Lung (tissue), 12 donors: Measurements from ENCODE around the gene MFRP. TPM values are rescaled to one million over a fixed set of nuclear protein-coding genes. Genes with fewer than 3 reads are reported as not detected.

Experiments
- ATAC-seq: fragments of 200-7000 bp; cut with Tn5 transposase; one replicate; pipeline ENCODE4 v1.9.1; 2020; ENCODE audit warnings: moderate number of reproducible peaks; ENCODE audit not compliant: insufficient read depth, low FRiP score
- DNase-seq, 3 donors: peaks; one replicate each; pipeline ENCODE4 v3.0.0-alpha.2; 2013 to 2017
- H3K27ac ChIP-seq, 2 donors: one replicate each; pipeline ENCODE4 v1.5.1; 2013; ENCODE audit warnings: mild to moderate bottlenecking in 2 of 2, moderate library complexity in 2 of 2, control low read depth in 1 of 2, inconsistent platforms in 1 of 2, low read depth in 1 of 2, low read length in 1 of 2
- H3K27me3 ChIP-seq, 3 donors: one replicate each; pipeline ENCODE4 v1.5.1; 2013; ENCODE audit warnings: low read length in 2 of 3; ENCODE audit not compliant: control insufficient read depth in 3 of 3, insufficient read depth in 3 of 3
- H3K36me3 ChIP-seq, 4 donors: one replicate each; pipeline ENCODE4 v1.5.1; 2013; ENCODE audit warnings: low read length in 4 of 4, mild to moderate bottlenecking in 1 of 4, moderate library complexity in 1 of 4; ENCODE audit not compliant: control insufficient read depth in 4 of 4, insufficient read depth in 4 of 4
- H3K4me1 ChIP-seq, 5 donors: one replicate each; pipeline ENCODE4 v1.5.1; 2013; ENCODE audit warnings: low read length in 5 of 5, mild to moderate bottlenecking in 2 of 5, moderate library complexity in 1 of 5; ENCODE audit not compliant: control insufficient read depth in 5 of 5, insufficient read depth in 5 of 5
- H3K4me3 ChIP-seq: one replicate; pipeline ENCODE4 v1.5.1; 2013; ENCODE audit warnings: mild to moderate bottlenecking, control low read depth, moderate library complexity
- H3K9ac ChIP-seq, 2 donors: one replicate each; pipeline ENCODE4 v1.5.1; 2013; ENCODE audit warnings: low read length in 2 of 2, control low read depth in 1 of 2; ENCODE audit not compliant: insufficient read depth in 1 of 2
- H3K9me3 ChIP-seq, 4 donors: one replicate each; pipeline ENCODE4 v1.5.1; 2013; ENCODE audit warnings: low read length in 3 of 4, mild to moderate bottlenecking in 1 of 4, moderate library complexity in 1 of 4; ENCODE audit not compliant: control insufficient read depth in 4 of 4, insufficient read depth in 3 of 4
- WGBS, 2 donors: extraction: QIAGEN DNeasy Blood & Tissue Kit; methylation state at CpG; one replicate each; pipeline ENCODE4 v1.1.7; 2013; 5-methylcytosine and 5-hydroxymethylcytosine counted together
- polyA plus RNA-seq, 2 donors: library from polyadenylated mRNA; stranded (reverse); fragments of 200-250 nt; gene quantifications; one replicate each; pipeline ENCODE4 v1.2.1, GENCODE V29; 2013
- total RNA-seq, 2 donors: library from RNA; depleted of rRNA in 1 of 2; stranded (reverse); fragments of >200 nt in 1 of 2; gene quantifications; one replicate each; pipeline ENCODE4 v1.2.1, GENCODE V29; 2014 to 2021
- TF ChIP-seq, protein P1 (sequence below): IDR thresholded peaks from 2 replicates; pipeline ENCODE4 v1.5.1; 2012; ENCODE audit warnings: mild to moderate bottlenecking; ENCODE audit errors: control extremely low read depth, extremely low read depth
- donor health status: control.
- donor health status: control.
- donor health status: Bipolar disorder and iron deficiency.
- donor health status: healthy.
- donor health status: DM: yes; HTN: yes; CAD: no.

MFRP gene
- total and polyA plus RNA-seq, 4 donors: not detected

DNA sequence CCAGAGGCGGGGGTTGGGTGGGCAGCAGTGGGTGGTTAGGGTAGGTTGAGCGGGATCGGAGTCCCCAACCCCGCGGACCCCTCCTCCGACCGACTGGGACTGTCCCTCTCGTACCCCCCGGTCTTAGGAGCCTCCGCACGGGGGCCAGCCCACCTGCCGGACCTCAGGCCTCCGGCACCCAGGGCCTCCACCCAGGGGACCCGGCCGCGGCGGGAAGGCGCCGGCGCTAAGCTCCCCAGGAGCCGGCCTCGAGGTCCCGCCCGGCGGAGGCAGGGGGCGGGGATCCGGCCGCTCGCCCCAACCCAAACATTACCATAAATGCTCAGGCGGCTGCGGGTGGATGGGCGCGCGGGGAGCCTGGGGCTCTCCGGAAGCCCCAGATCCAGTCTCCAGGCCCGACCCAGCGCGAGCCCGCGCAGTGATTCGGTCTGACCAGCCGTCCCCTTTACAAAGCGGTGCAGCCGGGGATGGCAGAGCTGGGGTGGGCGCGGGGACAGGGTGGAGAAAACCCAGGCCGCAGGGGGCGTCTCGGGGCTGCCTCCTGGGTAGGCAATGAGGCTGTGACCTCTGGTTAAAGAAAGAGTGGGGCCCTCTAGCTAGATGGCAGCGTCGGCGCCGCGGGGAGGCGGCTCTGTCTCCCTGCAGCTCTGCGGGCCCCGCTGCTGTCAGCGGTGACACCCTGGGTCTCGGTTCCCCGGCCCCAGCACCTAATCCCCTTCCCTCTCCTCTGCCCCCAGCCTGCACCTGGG lies 25.6 kb downstream of the MFRP start:
- Histone ChIP-seq H3K4me3 (no peak overlapping the region), H3K4me1 (peaks cover 0 to 58% (median 10%) of the 10 kb centered on the region in 5 donors), H3K27me3 (no peaks in the 10 kb centered on the region), H3K9ac (peak overlapping the region; percentile 37 to 49), H3K9me3 (no peaks in the 10 kb centered on the region), H3K36me3 (no peaks in the 10 kb centered on the region), H3K27ac (peak overlapping the region; percentile 87 to 89)
- ATAC-seq (peak; percentile 56), DNase-seq (peak; percentile 75 to 83 (median 79))
- TF ChIP-seq, protein P1, sequence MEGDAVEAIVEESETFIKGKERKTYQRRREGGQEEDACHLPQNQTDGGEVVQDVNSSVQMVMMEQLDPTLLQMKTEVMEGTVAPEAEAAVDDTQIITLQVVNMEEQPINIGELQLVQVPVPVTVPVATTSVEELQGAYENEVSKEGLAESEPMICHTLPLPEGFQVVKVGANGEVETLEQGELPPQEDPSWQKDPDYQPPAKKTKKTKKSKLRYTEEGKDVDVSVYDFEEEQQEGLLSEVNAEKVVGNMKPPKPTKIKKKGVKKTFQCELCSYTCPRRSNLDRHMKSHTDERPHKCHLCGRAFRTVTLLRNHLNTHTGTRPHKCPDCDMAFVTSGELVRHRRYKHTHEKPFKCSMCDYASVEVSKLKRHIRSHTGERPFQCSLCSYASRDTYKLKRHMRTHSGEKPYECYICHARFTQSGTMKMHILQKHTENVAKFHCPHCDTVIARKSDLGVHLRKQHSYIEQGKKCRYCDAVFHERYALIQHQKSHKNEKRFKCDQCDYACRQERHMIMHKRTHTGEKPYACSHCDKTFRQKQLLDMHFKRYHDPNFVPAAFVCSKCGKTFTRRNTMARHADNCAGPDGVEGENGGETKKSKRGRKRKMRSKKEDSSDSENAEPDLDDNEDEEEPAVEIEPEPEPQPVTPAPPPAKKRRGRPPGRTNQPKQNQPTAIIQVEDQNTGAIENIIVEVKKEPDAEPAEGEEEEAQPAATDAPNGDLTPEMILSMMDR: no peak
- WGBS, 2 donors: 1 to 4% methylated on average over 54 to 60 of the region's 60 CpGs

DNA sequence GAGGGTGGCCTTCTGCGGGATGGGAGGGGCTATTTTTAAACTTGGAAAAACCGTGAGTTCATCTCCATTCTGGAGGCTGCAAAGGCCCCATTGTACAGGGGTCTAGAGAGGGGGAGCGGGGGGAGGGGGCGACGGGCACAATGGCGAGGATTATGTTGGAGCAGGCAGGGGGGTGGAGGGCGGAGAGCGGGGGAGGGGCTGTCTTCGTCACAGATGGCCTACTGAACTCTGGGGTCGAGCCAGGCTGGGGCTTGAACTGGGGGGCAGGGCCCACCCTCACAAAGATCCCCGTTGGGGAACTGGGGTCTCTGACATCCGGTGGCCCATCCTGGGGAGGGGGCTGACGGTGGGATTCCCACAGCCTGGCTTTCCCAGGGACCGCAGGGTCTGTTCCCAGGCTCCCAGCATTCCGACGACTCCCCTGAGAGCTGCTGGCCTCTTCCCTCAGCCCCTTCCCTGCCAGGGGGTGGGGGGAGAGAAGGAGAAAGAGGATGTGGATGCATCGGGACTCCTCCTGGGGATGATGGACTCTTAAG lies 26.2 kb downstream of the MFRP start:
- peak overlapping the region; percentile 23 to 37 for H3K9ac ChIP-seq
- H3K27me3 ChIP-seq: no peaks in the 10 kb centered on the region
- no peaks in the 10 kb centered on the region for H3K9me3 ChIP-seq
- H3K36me3 ChIP-seq: no peaks in the 10 kb centered on the region
- TF ChIP-seq, protein P1: no peak
- H3K4me3 ChIP-seq: no peak overlapping the region
- DNase-seq (peak; percentile 53 to 76 (median 67)), ATAC-seq (no peak)
- peaks cover 0 to 65% (median 14%) of the 10 kb centered on the region in 5 donors for H3K4me1 ChIP-seq
- peak overlapping the region; percentile 87 to 89 for H3K27ac ChIP-seq
- 40 to 48% methylated on average over 17 of the region's 17 CpGs for WGBS, 2 donors

DNA sequence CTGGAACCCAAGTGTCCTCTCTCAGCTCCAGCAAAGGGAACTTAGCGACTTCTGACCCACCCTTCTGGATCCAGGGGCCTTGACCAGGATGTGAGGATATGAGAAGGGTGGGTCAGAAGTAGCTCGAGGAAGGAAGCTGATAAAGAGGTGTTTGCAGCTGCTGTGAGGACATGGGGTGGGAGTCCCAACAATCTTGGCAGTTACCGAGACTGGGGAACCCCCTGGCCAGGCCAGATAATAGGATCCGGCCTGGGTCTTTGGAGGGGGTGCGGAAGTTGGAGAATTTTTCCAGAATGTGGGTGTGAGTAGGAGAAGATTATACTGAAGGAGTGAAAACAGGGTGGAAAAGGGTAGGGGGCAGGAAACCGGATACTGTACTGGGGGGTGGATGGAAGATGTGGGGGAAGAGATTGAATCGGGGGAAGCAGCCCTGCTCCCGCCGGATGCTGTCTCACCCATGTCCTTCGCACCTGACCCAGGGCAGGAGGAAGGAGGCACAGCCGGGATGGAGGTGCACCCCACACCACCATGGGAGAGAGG lies 26.7 kb downstream of the MFRP start:
- no peak overlapping the region for H3K4me3 ChIP-seq
- no peak overlapping the region for H3K9ac ChIP-seq

More for the DNA sequence above, 26.7 kb downstream of the MFRP start:
- peak in 2 of 3 donors; percentile 47 to 72 for DNase-seq
- H3K4me1 ChIP-seq: peaks cover 0 to 70% (median 14%) of the 10 kb centered on the region in 5 donors
- H3K36me3 ChIP-seq: no peaks in the 10 kb centered on the region
- H3K27ac ChIP-seq: peak overlapping the region; percentile 76 to 89
- ATAC-seq: no peak
- TF ChIP-seq, protein P1: no peak
- no peaks in the 10 kb centered on the region for H3K9me3 ChIP-seq
- 51 to 62% methylated on average over 10 to 11 of the region's 11 CpGs for WGBS, 2 donors
- H3K27me3 ChIP-seq: no peaks in the 10 kb centered on the region
